GM15510 (cell line): ENCODE measurements around the gene KCNH1.

ENCODE experiments used
- POLR2A ChIP-seq: IDR thresholded peaks from 3 replicates; pipeline ENCODE4 v1.6.1; 2011; ENCODE audit warnings: borderline replicate concordance; ENCODE audit not compliant: insufficient read length; ENCODE audit errors: extremely low read depth

KCNH1 gene

DNA sequence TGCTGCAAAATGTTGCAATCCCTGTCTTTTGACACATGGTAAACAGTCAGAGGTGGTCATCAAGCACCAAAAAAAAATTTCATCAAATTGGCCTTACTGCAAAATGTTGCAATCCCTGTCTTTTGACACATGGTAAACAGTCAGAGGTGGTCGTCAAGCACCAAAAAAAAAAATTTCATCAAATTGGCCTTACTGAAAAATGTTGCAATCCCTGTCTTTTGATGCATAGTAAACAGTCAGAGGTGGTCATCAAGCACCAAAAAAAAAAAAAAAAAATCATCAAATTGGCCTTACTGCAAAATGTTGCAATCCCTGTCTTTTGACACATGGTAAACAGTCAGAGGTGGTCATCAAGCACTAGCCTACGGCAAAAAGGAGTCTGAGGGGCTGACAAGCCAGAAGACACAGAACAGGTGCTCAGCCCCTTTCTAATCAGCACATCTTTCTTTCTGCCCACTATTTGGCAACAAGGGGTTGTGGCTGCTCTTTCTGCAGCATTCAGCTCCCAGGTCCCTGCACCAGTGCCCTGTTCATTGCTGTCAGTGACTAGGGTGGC, 223.8 kb downstream of the KCNH1 start:
- no peak for TF ChIP-seq POLR2A

DNA sequence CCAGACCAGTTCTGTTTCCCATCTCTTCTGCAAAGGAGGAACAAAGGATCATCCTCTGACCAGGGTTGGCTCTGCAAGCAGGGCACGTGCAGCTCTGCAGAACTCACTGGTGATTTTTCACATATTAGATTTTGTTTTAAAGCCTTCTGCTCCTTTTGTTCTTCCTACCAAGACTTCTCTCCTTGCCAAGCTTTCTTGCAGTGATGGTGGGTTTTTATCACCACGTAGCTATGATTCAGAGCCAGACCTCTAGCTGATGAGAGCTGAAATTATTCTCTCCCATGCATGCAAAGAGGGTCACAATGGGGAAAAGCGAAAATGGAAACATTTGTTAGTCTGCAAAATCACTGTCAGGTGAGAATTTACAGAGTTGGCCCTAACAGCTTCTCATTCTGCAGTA, 225.2 kb downstream of the KCNH1 start:
- TF ChIP-seq POLR2A = no peak

DNA sequence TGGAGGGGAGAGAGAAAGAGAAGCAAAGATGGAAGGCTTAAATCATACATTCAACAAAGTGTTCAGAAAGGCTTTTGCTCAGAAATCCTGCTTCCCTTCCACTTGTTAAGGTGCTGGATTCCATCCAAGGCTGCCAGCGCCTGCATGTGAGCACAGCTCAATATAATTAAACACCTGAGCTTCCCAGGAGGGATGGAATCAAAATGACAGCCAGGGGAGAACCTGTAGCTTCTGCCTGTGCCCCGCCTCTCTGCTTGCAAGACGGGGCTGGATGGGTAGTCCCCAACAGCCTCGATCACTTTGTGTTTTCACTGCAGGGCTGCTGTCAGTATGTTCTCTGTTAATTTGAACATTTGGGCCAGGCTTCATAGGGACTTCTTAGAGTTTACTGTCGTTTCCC, 225.7 kb downstream of the KCNH1 start:
- TF ChIP-seq POLR2A = no peak

DNA sequence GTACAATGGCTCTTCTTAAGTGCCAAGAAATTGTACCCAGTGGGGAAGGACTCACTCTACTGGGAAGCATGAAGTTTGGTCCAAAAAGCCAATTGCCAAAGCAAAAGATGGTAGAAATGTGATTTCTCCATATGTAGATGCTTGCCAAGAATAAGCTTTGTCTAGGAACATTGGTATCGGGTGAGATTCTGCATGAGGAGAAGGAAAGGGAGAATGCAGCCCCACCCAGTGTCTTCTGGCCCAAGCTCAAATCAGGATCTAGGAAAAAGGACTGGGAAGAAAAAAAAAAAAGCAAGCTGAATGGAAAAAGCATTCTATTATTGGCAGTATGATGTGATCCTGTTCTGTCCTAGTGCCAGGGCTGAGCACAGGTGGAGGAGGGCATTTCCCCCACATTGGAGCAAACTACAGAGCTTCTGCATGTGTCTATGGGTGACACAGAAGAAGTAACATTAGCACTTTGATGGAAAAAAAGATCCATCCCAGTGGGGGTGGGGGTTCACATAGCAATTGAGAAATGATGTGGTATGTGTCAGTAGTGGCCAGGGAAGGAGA, 226.6 kb downstream of the KCNH1 start:
- no peak for TF ChIP-seq POLR2A

DNA sequence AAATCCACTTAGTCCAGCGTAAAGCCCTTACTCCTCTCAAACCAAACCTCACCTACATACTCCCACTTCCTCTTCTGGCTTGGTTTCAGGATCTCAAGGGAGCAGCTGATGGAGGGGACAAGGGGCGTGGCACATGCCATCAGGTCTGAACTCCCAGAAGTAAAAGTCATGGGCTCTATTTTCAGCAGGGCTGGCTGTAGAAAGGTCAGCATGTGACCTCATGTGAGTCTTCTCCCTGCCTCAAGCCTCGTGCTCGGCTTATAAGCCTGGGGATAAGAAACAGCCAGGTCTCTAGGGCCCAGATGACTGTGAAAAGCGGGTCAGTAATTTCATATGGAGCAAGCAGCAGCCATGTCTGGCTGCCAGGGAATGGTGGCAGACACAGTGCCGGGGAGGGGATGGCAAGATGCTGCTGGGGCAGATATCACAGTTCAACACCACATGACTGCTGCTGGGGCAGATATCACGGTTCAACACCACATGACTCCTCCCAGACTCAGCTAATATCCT, 227.9 kb downstream of the KCNH1 start:
- TF ChIP-seq POLR2A = no peak

DNA sequence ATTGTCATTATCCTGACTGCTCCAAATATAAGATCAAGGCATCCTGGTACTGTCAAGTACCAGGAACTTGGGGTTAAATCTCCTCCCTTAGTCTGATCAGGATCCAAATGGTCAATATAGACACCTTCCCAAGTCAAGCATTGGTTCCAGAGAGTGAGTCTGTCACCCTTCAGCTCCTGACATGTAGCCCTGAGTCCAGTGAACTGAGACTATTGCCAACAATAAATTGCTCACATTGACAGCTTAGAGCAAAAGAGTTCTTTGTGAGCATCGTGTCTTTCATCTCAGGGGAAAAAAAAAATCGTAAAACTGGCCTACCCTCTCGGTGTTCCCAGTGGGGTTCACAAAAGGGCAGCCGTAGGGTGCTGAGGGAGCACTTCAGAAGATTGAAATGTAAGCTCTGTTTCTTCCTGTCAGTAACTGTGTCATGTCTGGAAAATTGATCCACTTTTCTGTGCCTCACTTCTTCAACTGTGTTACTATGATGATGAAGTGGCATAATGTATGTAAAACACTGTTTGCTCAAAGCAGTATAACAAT, 228.5 kb downstream of the KCNH1 start:
- TF ChIP-seq POLR2A = no peak

DNA sequence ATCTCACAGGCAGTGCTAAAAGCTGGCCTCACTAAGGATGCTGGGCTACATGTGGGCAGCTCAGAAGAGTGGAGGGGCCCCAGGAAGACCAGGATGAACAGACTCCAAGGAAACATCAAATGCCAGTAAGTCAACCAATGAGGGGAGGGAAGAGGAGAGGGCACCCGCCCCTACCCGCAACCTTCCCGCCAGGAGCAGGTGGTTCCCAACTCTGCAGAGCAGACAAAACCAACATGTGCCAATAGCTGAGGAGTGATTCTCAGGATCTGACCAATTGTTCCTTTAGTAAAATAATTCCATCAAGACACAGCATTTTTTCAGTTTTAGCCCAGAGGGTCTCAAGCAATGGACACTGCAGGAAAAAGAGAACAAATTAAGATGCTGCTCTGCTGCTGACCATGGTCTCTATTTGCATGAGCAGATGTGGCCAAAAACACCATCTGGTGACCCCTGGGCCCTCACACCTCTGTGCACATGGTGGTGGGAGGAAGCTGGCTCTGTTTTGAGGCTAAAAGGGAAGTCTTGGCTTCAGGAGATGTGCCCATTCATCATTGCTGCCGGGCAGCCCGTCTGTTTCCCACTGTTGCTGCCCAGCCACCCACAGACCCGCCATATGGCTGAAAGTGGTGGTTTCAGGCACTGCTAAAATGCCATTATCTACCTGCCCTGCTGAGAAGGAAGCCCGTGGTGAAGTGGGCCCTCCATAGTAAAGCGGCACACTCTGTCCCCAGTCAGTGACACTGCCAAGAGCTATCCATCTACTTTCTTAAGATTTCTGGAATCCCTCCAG, 231.8 kb downstream of the KCNH1 start:
- no peak for TF ChIP-seq POLR2A

DNA sequence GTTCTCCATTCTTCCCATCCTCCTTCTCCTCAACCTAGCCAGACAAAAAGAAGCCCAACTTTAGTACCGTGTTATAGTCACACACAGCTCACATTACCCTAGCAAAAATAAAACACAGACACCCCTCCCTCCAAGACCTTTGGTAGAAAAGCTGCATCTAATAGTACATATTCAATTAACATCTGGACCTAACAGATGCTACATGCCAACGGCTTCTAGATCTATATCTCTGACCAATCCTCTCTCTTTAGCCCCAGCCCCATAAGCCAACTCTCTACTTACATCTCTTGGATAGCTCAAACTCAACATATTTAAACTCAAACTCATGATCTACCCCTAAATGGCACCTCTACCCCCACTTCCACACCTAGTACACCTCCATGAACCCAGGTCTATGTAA, 233.1 kb downstream of the KCNH1 start:
- no peak for TF ChIP-seq POLR2A

DNA sequence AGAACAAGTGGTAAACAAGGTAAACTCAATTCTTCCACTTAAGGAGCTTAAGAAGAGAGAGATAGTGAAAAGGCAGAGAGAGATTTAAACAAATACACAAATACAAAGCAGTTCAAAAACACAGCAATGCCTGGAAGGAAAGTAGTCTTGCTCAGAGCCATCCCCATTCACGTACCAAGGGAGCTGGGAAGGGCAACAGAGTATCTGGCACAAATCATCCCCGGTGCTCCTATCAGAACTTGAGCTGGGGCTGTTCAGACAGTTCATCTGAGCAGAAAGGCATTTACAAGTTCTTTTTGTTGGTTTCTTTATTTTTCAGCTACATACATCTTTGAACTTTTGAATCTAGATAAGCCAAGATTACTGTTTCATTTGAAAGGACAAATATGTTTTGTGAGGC, 233.9 kb downstream of the KCNH1 start:
- TF ChIP-seq POLR2A = no peak

DNA sequence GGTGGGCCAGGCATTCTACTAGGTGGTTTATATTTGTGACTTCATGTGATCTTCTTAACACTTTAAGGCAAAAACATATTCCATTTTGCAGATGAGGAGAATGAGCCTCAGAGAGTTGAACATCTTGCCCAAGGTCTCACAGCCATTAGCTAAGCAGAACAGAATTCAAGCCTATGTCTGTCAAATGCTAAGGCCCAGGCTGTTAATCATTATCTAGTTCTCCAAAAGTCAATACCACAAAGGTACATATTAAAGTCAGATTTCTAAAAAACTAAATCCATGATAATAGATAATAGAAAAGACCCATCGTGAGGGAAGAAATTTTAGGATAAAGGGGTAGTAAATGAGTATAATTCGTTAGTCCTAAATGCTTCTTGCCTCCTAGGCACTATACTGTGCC, 234.3 kb downstream of the KCNH1 start:
- TF ChIP-seq POLR2A = no peak

DNA sequence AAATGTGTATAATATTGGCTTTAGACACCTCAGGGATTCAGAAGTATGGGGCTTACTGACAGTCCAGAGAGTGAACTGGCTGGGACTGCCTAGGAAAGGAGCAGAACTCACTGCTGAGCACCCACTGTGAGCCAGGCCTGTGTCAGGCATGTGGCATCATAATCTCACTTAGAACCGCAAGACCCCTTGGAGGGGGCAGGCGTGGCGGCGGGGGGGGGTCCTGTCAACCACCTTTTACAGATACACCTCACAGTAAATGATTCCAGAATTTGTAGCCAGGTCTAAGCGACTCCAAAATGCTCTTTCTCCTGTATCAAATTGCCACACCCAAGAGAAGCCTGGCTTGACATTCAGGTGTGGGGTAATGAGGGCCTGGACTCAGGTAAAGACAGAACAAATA, 235.5 kb downstream of the KCNH1 start:
- no peak for TF ChIP-seq POLR2A

DNA sequence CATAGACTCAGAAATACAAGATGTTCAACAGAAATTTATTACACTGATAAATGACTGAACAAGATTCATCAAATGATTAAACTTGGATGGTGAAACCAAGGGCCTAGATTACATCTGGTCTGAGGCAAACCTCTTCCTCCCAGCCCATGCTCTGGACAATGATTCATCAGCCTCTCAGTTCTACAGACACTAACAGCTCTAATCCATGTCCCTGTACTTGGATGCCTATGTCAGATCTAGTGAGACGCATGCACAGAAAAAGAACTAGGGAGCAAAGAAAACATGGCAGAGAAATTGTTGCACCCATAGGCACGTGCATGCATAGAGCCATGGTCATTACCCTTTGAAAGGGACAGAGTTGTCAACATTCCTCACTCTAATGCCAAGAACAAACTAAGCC, 250.1 kb downstream of the KCNH1 start:
- no peak for TF ChIP-seq POLR2A

DNA sequence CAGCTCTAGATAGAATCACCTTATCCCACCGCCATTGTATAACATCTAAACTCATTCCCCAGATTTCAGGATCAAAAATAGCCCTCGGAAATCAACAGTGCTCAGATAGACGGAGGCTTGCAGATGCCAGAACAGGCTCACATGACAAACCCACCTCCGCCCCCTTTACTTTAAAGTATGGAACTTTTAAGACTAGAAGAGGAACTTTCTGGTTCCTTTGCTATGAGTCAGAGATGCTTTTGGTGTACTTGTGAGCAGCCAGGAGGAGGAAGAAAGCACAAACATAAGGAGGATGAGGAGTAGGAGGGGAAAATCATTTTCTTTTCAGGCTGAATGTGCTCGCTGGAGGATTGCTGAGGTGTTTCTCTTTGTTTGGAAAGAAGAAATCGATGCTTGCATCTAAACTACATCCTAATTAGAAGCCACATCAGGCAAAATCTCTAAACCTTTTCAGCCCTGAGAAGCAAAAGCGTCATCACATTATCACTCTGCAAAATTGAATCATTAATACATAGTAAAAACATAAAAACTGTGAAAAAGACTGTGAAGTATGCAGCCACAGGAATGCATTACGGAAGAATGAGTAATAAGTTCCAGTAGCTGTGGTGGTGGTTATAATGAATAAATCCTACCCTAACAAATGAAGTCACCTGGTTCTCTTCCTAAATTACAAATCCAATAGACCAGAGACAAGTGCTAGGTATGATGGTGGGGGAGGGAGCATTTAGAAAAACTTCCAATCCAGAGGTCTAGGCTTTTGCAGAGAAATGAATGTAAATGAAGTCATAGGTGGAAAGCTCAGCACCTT, 251.3 kb downstream of the KCNH1 start:
- TF ChIP-seq POLR2A = no peak

DNA sequence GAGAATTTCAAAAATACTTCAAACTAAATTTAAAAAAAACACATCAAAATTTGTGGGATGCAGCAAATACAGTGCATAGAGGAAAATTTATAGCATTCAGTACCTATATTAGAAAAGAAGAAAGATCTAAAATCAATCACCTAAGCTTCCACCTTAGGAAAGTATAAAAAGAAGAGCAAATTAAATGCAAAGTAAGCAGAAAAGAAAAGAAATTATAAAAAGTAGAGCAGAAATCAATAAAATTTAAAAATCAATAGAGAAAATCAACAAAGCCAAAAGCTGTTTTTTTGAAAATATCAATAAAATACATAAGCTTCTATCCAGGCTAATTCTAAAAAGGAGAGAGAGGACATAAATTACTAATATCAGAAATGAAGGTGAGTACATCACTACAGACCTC, 255.4 kb downstream of the KCNH1 start:
- TF ChIP-seq POLR2A = no peak

DNA sequence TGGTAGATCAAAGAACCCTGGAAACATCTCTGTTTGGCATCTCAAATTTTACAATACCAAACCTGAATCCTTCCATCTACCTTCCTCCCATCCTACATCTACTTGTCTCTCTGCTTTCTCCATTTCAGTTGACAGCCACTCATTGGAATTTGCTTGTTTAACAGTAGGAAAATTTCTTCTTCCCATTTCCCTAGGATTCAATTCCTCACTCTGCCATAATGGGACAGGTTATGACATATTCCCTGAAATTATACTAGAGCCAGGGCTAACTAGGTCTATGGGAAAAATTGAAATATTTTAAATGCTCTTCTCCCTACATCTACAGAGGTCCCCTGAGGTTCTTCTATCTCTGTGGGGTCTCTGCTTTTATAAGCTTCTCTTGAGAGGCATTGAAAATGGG, 257.7 kb downstream of the KCNH1 start:
- TF ChIP-seq POLR2A = no peak

DNA sequence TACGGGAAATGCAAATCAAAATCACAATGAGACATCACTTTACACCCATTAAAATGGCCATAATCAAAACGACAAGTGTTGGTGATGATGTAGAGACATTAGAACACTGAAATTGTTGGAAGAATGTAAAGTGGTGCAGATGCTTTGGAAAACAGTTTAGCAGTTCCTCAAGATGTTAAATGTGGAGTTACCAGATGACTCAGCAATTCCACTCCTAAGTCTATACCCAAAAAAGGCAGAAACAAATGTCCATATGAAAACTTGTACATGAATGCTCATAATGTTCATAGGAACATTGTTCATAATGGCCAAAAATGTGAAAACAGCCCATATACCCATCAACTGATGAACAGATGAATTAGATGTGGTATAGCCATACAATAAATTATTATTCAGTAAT, 267.4 kb downstream of the KCNH1 start:
- TF ChIP-seq POLR2A = no peak

DNA sequence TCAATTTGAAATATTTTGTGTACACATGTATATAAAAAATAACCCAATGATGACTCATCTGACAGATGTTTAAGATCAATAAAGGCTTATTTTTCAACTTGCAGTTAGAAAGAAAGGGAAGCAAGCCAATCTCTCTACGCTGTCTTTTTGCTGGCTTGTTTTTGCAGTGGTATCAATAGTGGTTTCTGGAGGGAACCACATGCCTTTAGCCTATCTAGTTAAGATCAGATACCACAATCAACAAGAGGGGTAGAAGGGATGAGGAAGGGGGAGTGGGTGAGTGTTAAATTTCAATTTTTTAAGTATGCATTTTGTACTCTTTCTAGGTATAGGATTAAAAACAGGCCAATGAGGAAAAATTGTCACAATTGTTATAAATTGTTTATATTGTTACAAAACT, 276.2 kb downstream of the KCNH1 start:
- no peak for TF ChIP-seq POLR2A
